A549 (cell line): Measurements from ENCODE around the gene GRM7. TPM values are rescaled to one million over a fixed set of nuclear protein-coding genes. Genes with fewer than 3 reads are reported as not detected.
A peak's percentile ranks its signal among the peaks of the same experiment; 100 is the strongest.

Source experiments
- ATAC-seq, 2 experiments: fragments of 200-7000 bp in 1 of 2; fragments of >200 bp in 1 of 2; cut with Nextera tagmentation in 1 of 2; cut with Tn5 transposase in 1 of 2; 3 replicates each; pipeline versions ENCODE4 v1.8.0 to v1.9.1; 2018 to 2020; ENCODE audit warnings: mild to moderate bottlenecking in 1 of 2, moderate library complexity in 1 of 2
- CTCF ChIA-PET: fragments of 300-600 bp; sonication (Branson Sonifier 250); formaldehyde crosslinking; extraction: SDS; loops from one replicate; lab custom pipeline; 2021; ENCODE audit warnings: antibody characterized with exemption, inconsistent platforms; lab: Yijun Ruan, JAX
- POLR2A ChIA-PET: fragments of 350-600 bp; formaldehyde crosslinking; extraction: SDS; loops from one replicate; lab custom pipeline; 2021; ENCODE audit warnings: antibody characterized with exemption, inconsistent platforms; lab: Yijun Ruan, JAX
- DNase-seq, 2 experiments: peaks; one replicate each; pipeline versions ENCODE4 v3.0.0 to v3.0.0-alpha.2; 2011 to 2016; ENCODE audit warnings: low read depth in 1 of 2, low spot score in 1 of 2
- FAIRE-seq: peaks from 2 replicates; lab custom pipeline; 2011; peaks lifted over from hg19 to GRCh38; lab: Jason Lieb, UNC
- H3K27ac ChIP-seq, 2 experiments: fragments of >200 bp; sonication (Bioruptor Twin); formaldehyde crosslinking; 3 replicates each; pipeline ENCODE4 v1.5.1; 2016 to 2017
- H3K4me1 ChIP-seq: fragments of >200 bp; sonication (Bioruptor Twin); formaldehyde crosslinking; 3 replicates; pipeline ENCODE4 v1.6.1; 2016
- H3K4me2 ChIP-seq: fragments of >200 bp; sonication (Bioruptor Twin); formaldehyde crosslinking; 3 replicates; pipeline ENCODE4 v1.6.1; 2016
- H3K4me3 ChIP-seq: fragments of >200 bp; sonication (Bioruptor Twin); formaldehyde crosslinking; 3 replicates; pipeline ENCODE4 v1.5.1; 2016
- H3K9me3 ChIP-seq: fragments of >200 bp; sonication (Bioruptor Twin); formaldehyde crosslinking; 3 replicates; pipeline ENCODE4 v1.6.1; 2016
- ATOH8 ChIP-seq: fragments of 250-450 bp; sonication (Bioruptor Pico); IDR thresholded peaks from 2 replicates; pipeline ENCODE4 v1.5.0; 2020; ENCODE audit warnings: low read depth, mild to moderate bottlenecking, moderate library complexity
- CBX2 ChIP-seq: fragments of 200-600 bp; sonication (generic); IDR thresholded peaks from 2 replicates; pipeline ENCODE4 v1.6.1; 2016; ENCODE audit warnings: low read depth, mild to moderate bottlenecking, borderline replicate concordance
- CBX8 ChIP-seq: fragments of 200-600 bp; sonication (generic); IDR thresholded peaks from 2 replicates; pipeline ENCODE4 v1.6.1; 2016
- CHD2 ChIP-seq: fragments of 150-350 bp; IDR thresholded peaks from 2 replicates; pipeline ENCODE4 v1.6.1; 2014; ENCODE audit warnings: low read length; ENCODE audit not compliant: partially characterized antibody
- CTCF ChIP-seq: fragments of >200 bp; sonication (Bioruptor Twin); formaldehyde crosslinking; IDR thresholded peaks from 3 replicates; pipeline ENCODE4 v1.5.1; 2016
- EHF ChIP-seq: fragments of 250-450 bp; sonication (Bioruptor Pico); IDR thresholded peaks from 2 replicates; pipeline ENCODE4 v1.5.0; 2020; ENCODE audit warnings: mild to moderate bottlenecking
- FOSL2 ChIP-seq, 2 experiments: fragments of 450-650 bp in 1 of 2; fragments of >200 bp in 1 of 2; sonication (Bioruptor Twin) in 1 of 2; formaldehyde crosslinking; IDR thresholded peaks; 2 replicates each; pipeline versions ENCODE4 v1.5.0 to v1.6.1; 2016 to 2020; ENCODE audit warnings: mild to moderate bottlenecking in 1 of 2, moderate library complexity in 1 of 2
- GATA3 ChIP-seq: IDR thresholded peaks from 2 replicates; pipeline ENCODE4 v1.6.1; 2012; ENCODE audit warnings: borderline replicate concordance
- HDAC2 ChIP-seq: fragments of 200-600 bp; sonication (generic); IDR thresholded peaks from 2 replicates; pipeline ENCODE4 v1.6.1; 2016
- HEYL ChIP-seq: fragments of 250-450 bp; sonication (Bioruptor Pico); IDR thresholded peaks from 2 replicates; pipeline ENCODE4 v1.8.0; 2021; ENCODE audit warnings: mild to moderate bottlenecking, moderate library complexity
- HMGXB4 ChIP-seq: fragments of 250-450 bp; sonication (Bioruptor Pico); IDR thresholded peaks from 2 replicates; pipeline ENCODE4 v1.5.0; 2021; ENCODE audit warnings: mild to moderate bottlenecking, moderate library complexity, borderline replicate concordance
- HOXA7 ChIP-seq: fragments of 250-450 bp; sonication (Bioruptor Pico); IDR thresholded peaks from 2 replicates; pipeline ENCODE4 v1.5.0; 2020; ENCODE audit warnings: mild to moderate bottlenecking, moderate library complexity
- HOXB13 ChIP-seq: fragments of 250-450 bp; sonication (Bioruptor Pico); IDR thresholded peaks from 2 replicates; pipeline ENCODE4 v1.5.0; 2020; ENCODE audit warnings: low read depth, mild to moderate bottlenecking, moderate library complexity
- KDM1A ChIP-seq: fragments of 200-600 bp; sonication (generic); IDR thresholded peaks from 2 replicates; pipeline ENCODE4 v1.6.1; 2016; ENCODE audit warnings: low read depth, mild to moderate bottlenecking
- MAZ ChIP-seq: fragments of 150-350 bp; IDR thresholded peaks from 2 replicates; pipeline ENCODE4 v1.6.1; 2014; ENCODE audit warnings: antibody characterized with exemption, low read depth, low read length, borderline replicate concordance
- NFE2L2 ChIP-seq: fragments of 150-350 bp; conservative IDR thresholded peaks from 2 replicates; pipeline ENCODE4 v1.6.1; 2014; ENCODE audit warnings: low read length
- PBX3 ChIP-seq: IDR thresholded peaks from 2 replicates; pipeline ENCODE4 v1.6.1; 2012
- PHF8 ChIP-seq: fragments of 200-600 bp; sonication (generic); IDR thresholded peaks from 2 replicates; pipeline ENCODE4 v1.6.1; 2016; ENCODE audit warnings: low read depth, mild to moderate bottlenecking, antibody characterized with exemption, moderate library complexity, borderline replicate concordance
- RAD21 ChIP-seq, 2 experiments: fragments of >200 bp in 1 of 2; sonication (Bioruptor Twin) in 1 of 2; formaldehyde crosslinking in 1 of 2; IDR thresholded peaks in 1 of 2; conservative IDR thresholded peaks in 1 of 2; 2 replicates in 1 of 2; 3 replicates in 1 of 2; pipeline ENCODE4 v1.6.1; 2012 to 2018; ENCODE audit warnings: inconsistent platforms in 1 of 2
- RARB ChIP-seq: fragments of 250-450 bp; sonication (Bioruptor Pico); IDR thresholded peaks from 2 replicates; pipeline ENCODE4 v1.8.0; 2021; ENCODE audit warnings: mild to moderate bottlenecking, moderate library complexity
- RFX5 ChIP-seq: fragments of 450-650 bp; IDR thresholded peaks from 2 replicates; pipeline ENCODE4 v1.7.1; 2014; ENCODE audit warnings: antibody characterized with exemption, mild to moderate bottlenecking, moderate library complexity
- RNF2 ChIP-seq: fragments of 200-600 bp; sonication (generic); IDR thresholded peaks from 2 replicates; pipeline ENCODE4 v1.6.1; 2016; ENCODE audit warnings: low read depth, mild to moderate bottlenecking, antibody characterized with exemption, moderate library complexity, borderline replicate concordance
- USF2 ChIP-seq: fragments of 450-650 bp; IDR thresholded peaks from 2 replicates; pipeline ENCODE4 v1.6.1; 2014; ENCODE audit warnings: antibody characterized with exemption
- ZNF302 ChIP-seq: fragments of 250-450 bp; sonication (Bioruptor Pico); IDR thresholded peaks from 2 replicates; pipeline ENCODE4 v1.9.0; 2021; ENCODE audit warnings: inconsistent platforms, mild to moderate bottlenecking, moderate library complexity
- WGBS: methylation state at CpG from one replicate; pipeline ENCODE4 v1.1.6; 2017; ENCODE audit errors: missing lambda C conversion rate; 5-methylcytosine and 5-hydroxymethylcytosine counted together
- polyA plus RNA-seq, 4 experiments: library from polyadenylated mRNA; depleted of rRNA in 3 of 4; stranded (reverse); fragments of >200 nt; fragmentation: RNase III in 1 of 4; extraction: RNeasy Plus Mini Kit Qiagen cat#74134 plus additional on column Dnase treatment in 1 of 4; gene quantifications; 2 replicates in 3 of 4; 3 replicates in 1 of 4; pipeline ENCODE4 v1.2.3, GENCODE V29; 2011 to 2017

The GRM7 gene
- polyA plus RNA-seq, 2 of the 4 experiments (the other 2 are of a cell fraction), result not detected

- ChIA-PET CTCF (no interaction called here), POLR2A (no interaction called here)
- no peak for DNase-seq
- 0% methylated on average over 1 of the region's 1 CpG for WGBS
- no peak for FAIRE-seq
- ATAC-seq, result no peak
- Histone ChIP-seq H3K4me3 (no peak overlapping the region), H3K4me1 (no peaks in the 10 kb centered on the region), H3K9me3 (no peaks in the 10 kb centered on the region), H3K27ac (no peak overlapping the region), H3K4me2 (no peak overlapping the region)
- TF ChIP-seq GATA3 (no peak), HMGXB4 (CRISPR knock-in tag) (no peak), CBX8 (no peak), CBX2 (no peak), RNF2 (no peak), RARB (CRISPR knock-in tag) (no peak)
Measured at GRCh38 chr3:7112523-7113056, 251.7 kb downstream of the GRM7 start.

- CTCF ChIA-PET, result interaction anchor here (0.6 to 1.0 kb wide), 3 partner anchors 9 to 19 kb away, joined by 3 read pairs; no protein-coding TSS in a partner anchor
Measured at GRCh38 chr3:7144697-7145308, 283.9 kb downstream of the GRM7 start.

GRCh38 chr3:7146529-7146928, 285.6 kb downstream of the GRM7 start:
- WGBS, result 3% methylated on average over 5 of the region's 5 CpGs
- H3K9me3 ChIP-seq, result no peaks in the 10 kb centered on the region
- ChIA-PET POLR2A (no interaction called here), CTCF (no interaction called here)
- TF ChIP-seq HDAC2, result no peak
- no peak for TF ChIP-seq PBX3
- no peak for TF ChIP-seq CBX2
- no peak for TF ChIP-seq CHD2
- TF ChIP-seq HOXB13 (CRISPR knock-in tag), result no peak
- TF ChIP-seq EHF (CRISPR knock-in tag), result no peak
- TF ChIP-seq HEYL (CRISPR knock-in tag), result no peak
- TF ChIP-seq USF2, result no peak
- TF ChIP-seq CBX8, result no peak
- TF ChIP-seq NFE2L2, result no peak
- no peak for TF ChIP-seq FOSL2 (IDR thresholded peaks at IDR 0.05)
- no peak for TF ChIP-seq FOSL2 (CRISPR knock-in tag; IDR thresholded peaks at IDR 0.05)
- TF ChIP-seq PHF8, result no peak
- no peak for TF ChIP-seq RFX5
- no peak for TF ChIP-seq ZNF302 (CRISPR knock-in tag)
- TF ChIP-seq ATOH8, result no peak
- no peak overlapping the region for H3K4me3 ChIP-seq
- DNase-seq, result no peak
- no peak for FAIRE-seq
- H3K4me1 ChIP-seq, result no peaks in the 10 kb centered on the region
- ATAC-seq, result no peak
- no peak overlapping the region for H3K4me2 ChIP-seq
- H3K27ac ChIP-seq, result no peak overlapping the region

More at GRCh38 chr3:7144697-7145308, 283.9 kb downstream of the GRM7 start:
- Histone ChIP-seq H3K9me3 (no peaks in the 10 kb centered on the region), H3K4me3 (no peak overlapping the region), H3K4me1 (no peaks in the 10 kb centered on the region), H3K4me2 (no peak overlapping the region), H3K27ac (no peak overlapping the region)
- 8% methylated on average over 8 of the region's 8 CpGs for WGBS
- POLR2A ChIA-PET, result no interaction called here
- ATAC-seq (peak in 1 of 2 experiments; percentile 64; a peak in 3 of 6 replicates), FAIRE-seq (no peak), DNase-seq (peak; percentile 0 to 42)
- TF ChIP-seq NFE2L2 (no peak), CTCF (0 out of 3 replicates have a peak, but pooled peaks have one; percentile 17), RAD21 (conservative IDR thresholded peaks at IDR 0.05 in 1 of 2, IDR thresholded peaks at IDR 0.05 in 1 of 2) (peak in 1 of 2 experiments; percentile 18; a peak in 1 of 5 replicates), HOXB13 (CRISPR knock-in tag) (no peak), HOXA7 (CRISPR knock-in tag) (no peak), FOSL2 (IDR thresholded peaks at IDR 0.05) (no peak), FOSL2 (CRISPR knock-in tag; IDR thresholded peaks at IDR 0.05) (no peak), MAZ (no peak), KDM1A (no peak)
